ENCODE measurements around the gene DUSP6. TPM values are rescaled to one million over a fixed set of nuclear protein-coding genes. Genes with fewer than 3 reads are reported as not detected.

Gene DUSP6
- total and polyA plus RNA-seq, 2 of the 13 experiments (the other 11 are each of a cell fraction or from before 2014, with no cell fraction given), result 40.9 to 161 TPM

GRCh38 chr12:89383235-89384049 lies 31.1 kb upstream of the DUSP6 start (continued):
- TF ChIP-seq FUBP1 (CRISPR knock-in tag; IDR thresholded peaks at IDR 0.05; ENCODE audit: borderline replicate concordance) (no peak), ZBTB49 (CRISPR knock-in tag; IDR thresholded peaks at IDR 0.05; ENCODE audit: borderline replicate concordance) (no peak), PRMT3 (CRISPR knock-in tag; IDR thresholded peaks at IDR 0.05; ENCODE audit: borderline replicate concordance, low read depth) (no peak), IRF2 (CRISPR knock-in tag; IDR thresholded peaks at IDR 0.05) (0 out of 2 replicates have a peak, but pooled peaks have one; percentile 12), ATAD3A (CRISPR knock-in tag; IDR thresholded peaks at IDR 0.05) (no peak), ZNF3 (CRISPR knock-in tag; IDR thresholded peaks at IDR 0.05) (no peak), ZNF616 (CRISPR knock-in tag; IDR thresholded peaks at IDR 0.05; ENCODE audit: low read depth) (no peak), ELF3 (CRISPR knock-in tag; IDR thresholded peaks at IDR 0.05) (peak; percentile 96), ZXDC (CRISPR knock-in tag; IDR thresholded peaks at IDR 0.05) (no peak), FOSL1 (CRISPR knock-in tag; IDR thresholded peaks at IDR 0.05; ENCODE audit: borderline replicate concordance) (no peak), RARA (CRISPR knock-in tag; IDR thresholded peaks at IDR 0.05) (peak; percentile 79), ATM (IDR thresholded peaks at IDR 0.05; ENCODE audit: borderline replicate concordance) (no peak), ZBTB37 (CRISPR knock-in tag; IDR thresholded peaks at IDR 0.05) (no peak), JUND (CRISPR knock-in tag; IDR thresholded peaks at IDR 0.05) (peak; percentile 13; the same call in 1 of the 2 replicates), UBTF (CRISPR knock-in tag; IDR thresholded peaks at IDR 0.05) (no peak; the same call in 1 of the 2 replicates), SMC3 (IDR thresholded peaks at IDR 0.05; ENCODE audit: low read length) (no peak)
